CD4-positive, CD25-positive, alpha-beta regulatory T cell (primary cell): ENCODE data around the gene RAD51B. TPM values are rescaled to one million over a fixed set of nuclear protein-coding genes. Genes with fewer than 3 reads are reported as not detected.
"Not testable (repeated sequence)": the region's sequence is repeated elsewhere in the genome, so short reads cannot be mapped to it uniquely, and the experiment has no call there.

Experiments used
- ATAC-seq, 2 donors: fragments of 150-1000 bp; cut with Tn5 transposase; one replicate each; pipeline ENCODE4 v1.10.0; 2021; ENCODE audit warnings: low read depth in 2 of 2, moderate number of reproducible peaks in 2 of 2, moderate library complexity in 1 of 2
- DNase-seq, 3 donors: peaks; one replicate each; pipeline versions ENCODE4 v3.0.0 to v3.0.0-alpha.2; 2012 to 2022; ENCODE audit warnings: mixed read lengths in 1 of 3
- H3K27ac ChIP-seq: one replicate; pipeline ENCODE4 v1.7.0; 2013; ENCODE audit warnings: mild to moderate bottlenecking, low read length; ENCODE audit not compliant: insufficient read depth, poor library complexity, severe bottlenecking
- H3K27me3 ChIP-seq: one replicate; pipeline ENCODE4 v1.7.0; 2013; ENCODE audit warnings: low read length; ENCODE audit not compliant: control insufficient read depth, insufficient read depth
- H3K36me3 ChIP-seq: one replicate; pipeline ENCODE4 v1.7.0; 2013; ENCODE audit warnings: mild to moderate bottlenecking, low read length, moderate library complexity; ENCODE audit not compliant: control insufficient read depth, insufficient read depth
- H3K4me1 ChIP-seq: 2 replicates; pipeline ENCODE4 v1.7.0; 2013; ENCODE audit warnings: mild to moderate bottlenecking, low read length; ENCODE audit not compliant: insufficient read depth, control insufficient read depth, poor library complexity, severe bottlenecking
- H3K4me3 ChIP-seq: one replicate; pipeline ENCODE4 v1.7.0; 2013; ENCODE audit warnings: low read depth, mild to moderate bottlenecking, low read length, moderate library complexity
- H3K9me3 ChIP-seq, 2 experiments: 1 replicate in 1 of 2; 2 replicates in 1 of 2; pipeline ENCODE4 v1.7.0; 2013; ENCODE audit warnings: low read length in 2 of 2, mild to moderate bottlenecking in 1 of 2, moderate library complexity in 1 of 2; ENCODE audit not compliant: control insufficient read depth in 2 of 2
- H3K27ac Mint-ChIP-seq, 3 donors: one replicate each; pipeline ENCODE4 v1.8.0; 2020 to 2022; ENCODE audit warnings: mild to moderate bottlenecking in 3 of 3, mixed read lengths in 3 of 3, moderate library complexity in 2 of 3
- H3K27me3 Mint-ChIP-seq: one replicate; pipeline ENCODE4 v1.8.0; 2022; ENCODE audit warnings: mild to moderate bottlenecking, mixed read lengths
- H3K36me3 Mint-ChIP-seq: one replicate; pipeline ENCODE4 v1.8.0; 2020; ENCODE audit warnings: mixed read lengths
- H3K4me1 Mint-ChIP-seq, 4 donors: one replicate each; pipeline ENCODE4 v1.8.0; 2020 to 2022; ENCODE audit warnings: mixed read lengths in 4 of 4, mild to moderate bottlenecking in 1 of 4
- H3K4me3 Mint-ChIP-seq, 4 donors: one replicate each; pipeline ENCODE4 v1.8.0; 2020 to 2022; ENCODE audit warnings: mild to moderate bottlenecking in 4 of 4, mixed read lengths in 4 of 4, moderate library complexity in 3 of 4
- H3K9me3 Mint-ChIP-seq, 7 donors: one replicate each; pipeline ENCODE4 v1.8.0; 2020 to 2022; ENCODE audit warnings: mixed read lengths in 7 of 7, mild to moderate bottlenecking in 3 of 7, moderate library complexity in 2 of 7
- polyA plus RNA-seq, 4 donors: library from polyadenylated mRNA; unstranded; fragments of 300-500 nt; fragmentation: Illumina TruSeq; gene quantifications; one replicate each; pipeline ENCODE4 v1.2.3, GENCODE V29; 2021
- total RNA-seq: library from RNA; stranded (reverse); gene quantifications from one replicate; pipeline ENCODE4 v1.2.3, GENCODE V29; 2022

Gene RAD51B
- total and polyA plus RNA-seq, 5 donors from 2014 or later = 19.1 to 40.2 (median 28.1) TPM

DNA sequence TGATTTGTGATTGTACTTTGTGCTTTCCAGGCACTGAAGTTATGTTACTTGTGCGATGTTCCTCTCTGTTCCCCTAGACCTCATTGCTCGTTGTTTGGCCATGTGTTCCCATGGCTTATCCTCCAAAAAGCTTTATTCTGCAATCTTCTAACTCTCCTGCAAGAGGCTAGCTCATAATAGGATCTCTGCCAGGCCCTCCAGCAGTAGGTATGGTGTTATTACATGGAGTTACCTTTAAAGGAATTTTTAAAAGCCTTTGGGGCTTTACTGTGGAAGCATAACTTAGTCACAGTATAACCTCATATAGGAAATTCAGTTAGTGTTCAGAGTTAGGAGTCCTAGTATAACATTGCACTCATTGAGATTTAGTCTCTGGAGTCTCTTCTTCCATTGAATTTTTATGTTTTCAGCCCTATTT is 292.3 kb downstream of the RAD51B start:
- Histone ChIP-seq H3K36me3 (no peaks in the 10 kb centered on the region), H3K27ac (no peak overlapping the region), H3K4me3 (no peak overlapping the region), H3K9me3 (no peaks in the 10 kb centered on the region), H3K27me3 (no peaks in the 10 kb centered on the region), H3K4me1 (no peaks in the 10 kb centered on the region)
- Mint-ChIP-seq H3K36me3 (no peaks in the 10 kb centered on the region), H3K9me3 (no peaks in the 10 kb centered on the region), H3K4me3 (peak overlapping the region in 1 of 4 donors; percentile 13), H3K27ac (no peak overlapping the region), H3K4me1 (peaks cover 5 to 29% (median 13%) of the 10 kb centered on the region in 4 donors), H3K27me3 (no peaks in the 10 kb centered on the region)
- ATAC-seq (no peak), DNase-seq (no peak)

DNA sequence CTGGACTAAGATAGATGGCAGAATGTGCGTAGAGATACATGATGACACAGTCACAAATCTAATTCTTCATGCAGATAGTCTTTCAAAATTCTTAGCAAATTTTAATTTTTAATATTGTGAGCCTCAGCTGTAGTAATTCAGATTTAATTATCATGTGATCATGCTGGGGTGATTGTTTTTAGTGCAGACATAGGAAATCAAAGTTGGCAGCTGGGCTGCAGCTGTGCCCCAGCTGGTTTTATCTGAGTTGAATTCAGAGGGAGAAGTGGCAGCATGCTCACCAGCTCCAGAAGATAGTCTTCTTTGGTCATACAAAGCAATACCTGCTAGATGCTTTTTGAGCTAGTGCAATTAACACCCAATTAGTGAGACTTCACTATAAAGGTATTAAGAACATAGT is 292.9 kb downstream of the RAD51B start:
- DNase-seq (no peak), ATAC-seq (no peak)
- H3K4me1 Mint-ChIP-seq = peaks cover 5 to 29% (median 13%) of the 10 kb centered on the region in 4 donors
- H3K9me3 ChIP-seq = no peaks in the 10 kb centered on the region
- no peak overlapping the region for H3K4me3 ChIP-seq
- no peak overlapping the region for H3K27ac ChIP-seq
- H3K27me3 Mint-ChIP-seq = no peaks in the 10 kb centered on the region
- H3K36me3 Mint-ChIP-seq = no peaks in the 10 kb centered on the region
- H3K9me3 Mint-ChIP-seq = no peaks in the 10 kb centered on the region
- no peak overlapping the region for H3K4me3 Mint-ChIP-seq
- H3K27ac Mint-ChIP-seq = no peak overlapping the region
- H3K36me3 ChIP-seq = no peaks in the 10 kb centered on the region
- no peaks in the 10 kb centered on the region for H3K4me1 ChIP-seq
- H3K27me3 ChIP-seq = no peaks in the 10 kb centered on the region

DNA sequence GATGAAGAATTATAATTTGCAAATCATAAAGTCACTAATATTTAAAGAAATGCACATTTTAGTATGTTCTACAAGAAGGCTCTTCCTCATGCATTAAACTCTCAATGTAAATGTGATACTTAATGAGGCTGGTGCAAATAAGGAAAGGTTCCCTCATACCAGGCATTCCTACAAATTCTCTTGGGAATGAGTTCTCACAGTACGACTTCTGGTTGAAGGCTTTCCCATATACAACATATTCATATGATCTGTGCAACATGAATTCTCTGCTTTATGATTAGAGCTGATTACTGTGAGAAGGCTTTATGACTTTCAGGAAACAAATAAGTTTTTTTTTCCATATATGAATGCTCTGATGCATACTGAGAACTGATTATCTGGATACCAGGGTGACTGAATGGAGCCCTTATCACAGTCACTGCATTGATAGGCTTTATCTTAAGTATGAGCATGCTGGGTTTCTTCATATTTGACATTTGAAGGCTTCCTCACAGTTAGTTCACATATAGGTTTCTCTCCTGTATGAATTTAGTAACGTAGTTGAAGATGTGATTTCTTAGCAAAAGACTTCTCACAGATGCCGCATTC is 293.9 kb downstream of the RAD51B start:
- no peak for DNase-seq
- H3K9me3 ChIP-seq = no peaks in the 10 kb centered on the region
- H3K27me3 ChIP-seq = no peaks in the 10 kb centered on the region
- no peak overlapping the region for H3K27ac ChIP-seq
- no peaks in the 10 kb centered on the region for H3K27me3 Mint-ChIP-seq
- peaks cover 1 to 29% (median 13%) of the 10 kb centered on the region in 4 donors for H3K4me1 Mint-ChIP-seq
- H3K9me3 Mint-ChIP-seq = no peaks in the 10 kb centered on the region
- H3K4me3 Mint-ChIP-seq = no peak overlapping the region
- H3K4me1 ChIP-seq = no peaks in the 10 kb centered on the region
- no peak for ATAC-seq
- H3K36me3 ChIP-seq = no peaks in the 10 kb centered on the region
- no peaks in the 10 kb centered on the region for H3K36me3 Mint-ChIP-seq
- H3K27ac Mint-ChIP-seq = no peak overlapping the region
- no peak overlapping the region for H3K4me3 ChIP-seq

DNA sequence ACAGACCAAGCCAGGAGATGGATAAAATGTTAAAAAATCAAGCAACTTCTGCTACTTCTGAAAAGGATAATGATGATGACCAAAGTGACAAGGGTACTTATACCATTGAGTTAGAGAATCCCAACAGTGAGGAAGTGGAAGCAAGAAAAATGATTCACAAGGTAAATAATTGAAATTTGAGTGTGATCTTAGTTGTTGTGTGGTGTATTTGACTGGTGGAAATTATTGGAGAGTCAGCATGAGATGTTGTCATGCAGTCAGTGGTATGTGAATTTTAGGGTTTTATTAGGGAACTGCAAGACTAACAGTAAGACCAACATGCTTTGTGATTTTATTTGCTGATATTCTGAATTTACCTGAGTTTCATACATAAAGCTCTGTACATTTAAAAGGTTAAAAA is 296.4 kb downstream of the RAD51B start:
- not testable (repeated sequence) for H3K27ac Mint-ChIP-seq, H3K36me3 ChIP-seq, H3K4me1 ChIP-seq, H3K9me3 ChIP-seq, ATAC-seq, H3K4me3 Mint-ChIP-seq, H3K9me3 Mint-ChIP-seq, H3K27me3 Mint-ChIP-seq, H3K4me3 ChIP-seq, H3K27ac ChIP-seq, H3K36me3 Mint-ChIP-seq, H3K27me3 ChIP-seq, DNase-seq
- H3K4me1 Mint-ChIP-seq = peaks cover 1 to 12% (median 10%) of the 10 kb centered on the region in 4 donors

GRCh38 chr14:68122651-68123050 is 303.1 kb downstream of the RAD51B start:
- ATAC-seq = no peak
- no peak overlapping the region for H3K27ac Mint-ChIP-seq
- H3K36me3 Mint-ChIP-seq = no peaks in the 10 kb centered on the region
- H3K4me1 Mint-ChIP-seq = peaks cover 0 to 15% (median 0%) of the 10 kb centered on the region in 4 donors
- no peak for DNase-seq
- H3K9me3 Mint-ChIP-seq = peaks cover 0 to 6% (median 2%) of the 10 kb centered on the region in 7 donors
- peaks cover 0 to 3% of the 10 kb centered on the region in 2 experiments for H3K9me3 ChIP-seq
- no peaks in the 10 kb centered on the region for H3K27me3 Mint-ChIP-seq
- no peak overlapping the region for H3K27ac ChIP-seq
- H3K36me3 ChIP-seq = no peaks in the 10 kb centered on the region
- H3K4me3 Mint-ChIP-seq = no peak overlapping the region
- no peaks in the 10 kb centered on the region for H3K27me3 ChIP-seq
- no peaks in the 10 kb centered on the region for H3K4me1 ChIP-seq
- no peak overlapping the region for H3K4me3 ChIP-seq

DNA sequence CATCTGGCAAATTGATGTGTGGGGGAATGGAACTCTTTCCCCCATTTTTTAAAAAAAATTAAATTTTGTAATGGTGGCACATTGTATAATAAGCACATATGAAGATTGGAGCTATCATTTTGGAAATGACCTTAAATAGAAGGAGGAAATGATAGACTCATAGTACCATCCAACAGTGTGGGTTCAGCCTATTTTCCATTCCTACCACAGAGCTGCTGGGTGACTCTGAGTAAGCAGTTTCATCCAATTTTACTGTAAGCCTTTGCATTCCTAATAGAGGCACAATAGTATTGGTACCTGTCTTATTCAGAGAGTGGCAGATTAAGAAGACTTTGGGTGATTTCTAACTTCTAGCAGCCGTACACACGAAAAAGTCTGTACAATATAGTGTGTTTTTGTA is 304.5 kb downstream of the RAD51B start:
- Histone ChIP-seq H3K27me3 (no peaks in the 10 kb centered on the region), H3K27ac (no peak overlapping the region), H3K36me3 (no peaks in the 10 kb centered on the region), H3K4me1 (no peaks in the 10 kb centered on the region), H3K9me3 (peaks cover 0 to 3% of the 10 kb centered on the region in 2 experiments), H3K4me3 (no peak overlapping the region)
- DNase-seq = no peak
- H3K9me3 Mint-ChIP-seq = peaks cover 0 to 6% (median 2%) of the 10 kb centered on the region in 7 donors
- no peak overlapping the region for H3K27ac Mint-ChIP-seq
- peaks cover 0 to 15% (median 0%) of the 10 kb centered on the region in 4 donors for H3K4me1 Mint-ChIP-seq
- no peak for ATAC-seq
- H3K36me3 Mint-ChIP-seq = no peaks in the 10 kb centered on the region
- H3K4me3 Mint-ChIP-seq = no peak overlapping the region
- H3K27me3 Mint-ChIP-seq = no peaks in the 10 kb centered on the region

- H3K36me3 ChIP-seq = no peaks in the 10 kb centered on the region
- H3K4me3 ChIP-seq = no peak overlapping the region
- no peaks in the 10 kb centered on the region for H3K27me3 ChIP-seq
- H3K27me3 Mint-ChIP-seq = no peaks in the 10 kb centered on the region
- H3K27ac ChIP-seq = no peak overlapping the region
- peaks cover 0 to 6% (median 2%) of the 10 kb centered on the region in 7 donors for H3K9me3 Mint-ChIP-seq
- DNase-seq = no peak
- no peak overlapping the region for H3K4me3 Mint-ChIP-seq
- H3K27ac Mint-ChIP-seq = no peak overlapping the region
- H3K36me3 Mint-ChIP-seq = no peaks in the 10 kb centered on the region
- H3K4me1 ChIP-seq = no peaks in the 10 kb centered on the region
- no peak for ATAC-seq
- peaks cover 0 to 15% (median 0%) of the 10 kb centered on the region in 4 donors for H3K4me1 Mint-ChIP-seq
- H3K9me3 ChIP-seq = peaks cover 0 to 3% of the 10 kb centered on the region in 2 experiments
Observed at GRCh38 chr14:68124979-68125731, 305.6 kb downstream of the RAD51B start.

DNA sequence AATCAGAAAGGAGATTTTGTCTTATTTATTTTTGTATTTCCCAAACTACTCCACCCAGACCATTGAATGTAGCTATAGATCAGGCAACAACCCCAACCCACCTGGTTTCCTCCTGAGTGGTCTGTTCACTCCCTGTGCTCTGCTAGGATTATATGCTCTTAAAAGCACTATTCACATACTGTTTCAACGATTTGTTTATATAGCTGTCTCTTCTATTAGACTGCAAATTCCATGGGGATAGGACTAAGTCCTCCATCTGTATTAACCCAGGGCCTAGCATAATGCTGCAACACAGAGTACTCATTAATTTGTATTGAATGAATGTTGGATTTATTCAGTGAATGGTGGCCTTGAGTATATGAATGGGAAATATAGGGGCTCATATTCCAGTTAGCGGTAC is 307.6 kb downstream of the RAD51B start:
- Histone ChIP-seq H3K27me3 (no peaks in the 10 kb centered on the region), H3K27ac (no peak overlapping the region), H3K36me3 (no peaks in the 10 kb centered on the region), H3K4me3 (no peak overlapping the region), H3K4me1 (no peaks in the 10 kb centered on the region), H3K9me3 (no peaks in the 10 kb centered on the region)
- DNase-seq (no peak), ATAC-seq (no peak)
- no peaks in the 10 kb centered on the region for H3K36me3 Mint-ChIP-seq
- no peak overlapping the region for H3K27ac Mint-ChIP-seq
- no peaks in the 10 kb centered on the region for H3K27me3 Mint-ChIP-seq
- peaks cover 0 to 6% (median 0%) of the 10 kb centered on the region in 7 donors for H3K9me3 Mint-ChIP-seq
- H3K4me1 Mint-ChIP-seq = peaks cover 0 to 6% (median 0%) of the 10 kb centered on the region in 4 donors
- no peak overlapping the region for H3K4me3 Mint-ChIP-seq
